Astrocyte (in vitro differentiated cells and primary cell): Measurements from ENCODE around the gene IGFBP2.

Experiments
- EZH2 ChIP-seq: IDR thresholded peaks from 2 replicates; pipeline ENCODE4 v1.6.1; 2012; ENCODE audit warnings: mild to moderate bottlenecking, low read length, inconsistent platforms; ENCODE audit not compliant: insufficient read depth
- TF ChIP-seq, protein P1 (sequence below): IDR thresholded peaks from 2 replicates; pipeline ENCODE4 v1.5.1; 2011; ENCODE audit warnings: low read depth, mild to moderate bottlenecking, inconsistent platforms, low read length, moderate library complexity; ENCODE audit not compliant: insufficient read depth

DNA sequence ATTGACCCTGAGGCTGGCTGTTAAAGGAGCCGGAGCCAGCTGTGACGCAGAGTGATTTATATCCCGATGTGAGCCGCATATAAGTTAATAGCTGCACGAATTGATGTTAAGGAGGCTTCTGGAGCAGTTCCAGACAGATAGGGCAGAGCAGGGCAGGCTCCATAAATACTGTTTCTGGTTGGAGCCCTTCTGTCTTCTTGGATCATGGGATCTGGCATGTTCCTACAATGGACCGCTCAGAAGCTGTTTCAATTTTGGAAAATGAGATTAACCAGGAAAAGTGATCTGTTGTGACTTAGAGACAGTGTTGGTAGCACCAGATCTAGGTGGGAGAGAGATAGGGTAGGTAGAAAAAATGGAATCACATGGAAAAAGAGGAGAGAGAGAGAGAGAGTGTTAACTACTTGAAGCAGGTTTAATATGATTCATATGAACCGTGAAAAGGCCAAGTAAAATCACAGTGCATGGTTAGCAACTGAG, 66.9 kb downstream of the IGFBP2 start:
- TF ChIP-seq, protein P1, sequence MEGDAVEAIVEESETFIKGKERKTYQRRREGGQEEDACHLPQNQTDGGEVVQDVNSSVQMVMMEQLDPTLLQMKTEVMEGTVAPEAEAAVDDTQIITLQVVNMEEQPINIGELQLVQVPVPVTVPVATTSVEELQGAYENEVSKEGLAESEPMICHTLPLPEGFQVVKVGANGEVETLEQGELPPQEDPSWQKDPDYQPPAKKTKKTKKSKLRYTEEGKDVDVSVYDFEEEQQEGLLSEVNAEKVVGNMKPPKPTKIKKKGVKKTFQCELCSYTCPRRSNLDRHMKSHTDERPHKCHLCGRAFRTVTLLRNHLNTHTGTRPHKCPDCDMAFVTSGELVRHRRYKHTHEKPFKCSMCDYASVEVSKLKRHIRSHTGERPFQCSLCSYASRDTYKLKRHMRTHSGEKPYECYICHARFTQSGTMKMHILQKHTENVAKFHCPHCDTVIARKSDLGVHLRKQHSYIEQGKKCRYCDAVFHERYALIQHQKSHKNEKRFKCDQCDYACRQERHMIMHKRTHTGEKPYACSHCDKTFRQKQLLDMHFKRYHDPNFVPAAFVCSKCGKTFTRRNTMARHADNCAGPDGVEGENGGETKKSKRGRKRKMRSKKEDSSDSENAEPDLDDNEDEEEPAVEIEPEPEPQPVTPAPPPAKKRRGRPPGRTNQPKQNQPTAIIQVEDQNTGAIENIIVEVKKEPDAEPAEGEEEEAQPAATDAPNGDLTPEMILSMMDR = no peak
- TF ChIP-seq EZH2 = no peak
